SW480 (cell line): ENCODE data around the gene SLAMF7.

Experiments used
- DNase-seq: peaks from one replicate; pipeline ENCODE4 v3.0.0-alpha.2; 2016; ENCODE audit warnings: low spot score

The SLAMF7 gene

DNA sequence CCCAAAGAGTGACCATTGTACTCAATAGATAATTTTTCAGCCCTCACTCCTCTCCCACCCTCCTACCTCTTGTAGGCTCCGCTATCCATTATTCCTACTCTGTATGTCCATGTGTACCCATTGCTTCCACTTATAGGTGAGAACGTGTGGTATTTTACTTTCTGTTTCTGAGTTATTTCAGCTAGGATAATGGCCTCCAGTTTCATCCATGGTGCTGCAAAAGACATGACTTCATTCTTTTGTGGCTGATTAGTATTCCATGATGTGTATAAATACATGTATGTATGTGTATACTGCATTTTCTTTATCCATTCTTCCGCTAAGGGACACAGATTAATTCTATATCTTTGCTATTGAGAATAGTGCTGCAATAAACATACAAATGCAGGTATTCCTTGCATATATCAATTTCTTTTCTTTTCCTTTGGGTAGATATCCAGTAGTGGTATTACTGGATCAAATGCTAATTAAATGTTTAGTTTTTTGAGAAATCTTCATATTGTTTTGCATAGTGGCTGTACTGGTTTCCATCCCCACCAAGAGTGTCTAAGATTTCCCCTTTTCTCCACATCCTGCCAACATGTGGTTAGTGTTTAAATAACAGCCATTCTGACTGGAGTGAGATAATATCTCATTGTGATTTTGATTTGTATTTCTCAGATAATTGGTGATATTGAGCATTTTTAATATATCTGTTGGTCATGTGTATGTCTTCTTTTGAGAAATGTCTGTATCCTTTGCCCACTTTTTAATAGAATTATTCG, 61.8 kb downstream of the SLAMF7 start:
- no peak for DNase-seq

- DNase-seq = no peak
Observed at GRCh38 chr1:160801836-160802580, 63.0 kb downstream of the SLAMF7 start.
